AG08395 (cell line): ENCODE measurements around the gene WDR76.

Source experiments
- DNase-seq: peaks from one replicate; pipeline ENCODE4 v3.0.0; 2012; ENCODE audit warnings: mixed read lengths, low spot score

WDR76 gene

DNA sequence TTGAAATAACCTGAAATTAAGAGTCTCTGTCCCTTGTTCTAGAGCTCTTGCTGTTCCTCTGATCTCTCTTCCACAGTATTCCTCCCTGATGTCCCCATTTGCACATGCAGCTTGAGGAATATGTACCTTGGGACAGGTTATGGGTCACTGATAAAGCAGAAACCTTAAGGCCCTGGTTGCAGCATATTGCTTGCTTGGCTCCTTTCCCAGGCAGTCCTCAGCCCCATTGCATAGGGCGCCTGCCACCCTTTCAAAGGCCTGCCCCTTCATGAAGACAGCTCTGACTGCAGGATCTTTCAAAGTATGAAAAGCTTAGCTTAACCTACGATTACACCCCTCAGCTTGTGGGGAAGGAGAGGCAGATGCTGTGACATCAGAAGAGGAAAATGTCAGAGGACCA is 51.6 kb downstream of the WDR76 start:
- no peak for DNase-seq

DNA sequence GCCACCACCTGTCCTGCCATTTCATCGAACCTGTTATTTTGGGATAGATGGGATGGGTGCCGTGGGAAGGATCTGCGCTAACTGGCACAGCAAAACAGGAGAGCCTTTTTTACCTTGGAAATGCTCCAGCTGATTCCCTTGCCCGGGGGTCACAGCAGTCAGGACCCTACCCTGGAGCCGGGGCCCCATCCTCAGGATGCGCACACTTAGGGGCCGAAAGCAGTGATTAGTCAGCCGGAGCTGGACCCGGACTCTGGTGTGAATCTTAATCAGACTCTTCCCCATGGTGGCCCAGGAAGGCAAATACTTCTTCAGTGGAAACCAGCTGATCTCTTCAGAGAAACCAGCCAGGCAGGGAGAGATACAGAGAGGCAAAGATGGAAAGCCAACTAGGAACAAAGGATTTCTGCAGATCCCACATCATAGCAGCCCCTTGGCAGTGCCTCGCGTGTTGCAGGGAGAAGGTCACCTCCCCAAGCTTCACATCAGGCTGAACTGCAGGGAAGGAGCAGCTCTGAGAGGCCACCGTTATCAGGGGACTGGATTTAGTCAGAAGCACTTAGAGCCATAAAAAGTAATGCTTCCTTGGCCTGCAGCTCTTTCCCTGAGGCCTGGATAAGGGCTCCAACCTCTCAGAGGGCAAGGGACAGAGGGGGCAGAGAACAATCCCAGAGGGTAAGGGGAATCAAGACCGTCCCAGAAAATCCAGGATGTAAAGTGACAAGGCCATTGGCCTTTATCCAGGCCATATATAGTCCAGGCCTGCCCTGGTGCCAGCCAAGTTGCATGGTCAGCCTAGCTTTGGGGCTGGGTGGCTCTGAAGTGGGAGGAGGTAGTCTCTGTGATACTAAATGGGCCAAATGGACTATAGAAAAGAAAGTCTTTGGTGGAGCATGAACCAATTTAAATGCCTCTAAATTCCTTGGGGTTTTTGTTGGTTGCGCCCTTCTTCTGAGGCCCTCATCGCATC is 52.9 kb downstream of the WDR76 start:
- no peak for DNase-seq

DNA sequence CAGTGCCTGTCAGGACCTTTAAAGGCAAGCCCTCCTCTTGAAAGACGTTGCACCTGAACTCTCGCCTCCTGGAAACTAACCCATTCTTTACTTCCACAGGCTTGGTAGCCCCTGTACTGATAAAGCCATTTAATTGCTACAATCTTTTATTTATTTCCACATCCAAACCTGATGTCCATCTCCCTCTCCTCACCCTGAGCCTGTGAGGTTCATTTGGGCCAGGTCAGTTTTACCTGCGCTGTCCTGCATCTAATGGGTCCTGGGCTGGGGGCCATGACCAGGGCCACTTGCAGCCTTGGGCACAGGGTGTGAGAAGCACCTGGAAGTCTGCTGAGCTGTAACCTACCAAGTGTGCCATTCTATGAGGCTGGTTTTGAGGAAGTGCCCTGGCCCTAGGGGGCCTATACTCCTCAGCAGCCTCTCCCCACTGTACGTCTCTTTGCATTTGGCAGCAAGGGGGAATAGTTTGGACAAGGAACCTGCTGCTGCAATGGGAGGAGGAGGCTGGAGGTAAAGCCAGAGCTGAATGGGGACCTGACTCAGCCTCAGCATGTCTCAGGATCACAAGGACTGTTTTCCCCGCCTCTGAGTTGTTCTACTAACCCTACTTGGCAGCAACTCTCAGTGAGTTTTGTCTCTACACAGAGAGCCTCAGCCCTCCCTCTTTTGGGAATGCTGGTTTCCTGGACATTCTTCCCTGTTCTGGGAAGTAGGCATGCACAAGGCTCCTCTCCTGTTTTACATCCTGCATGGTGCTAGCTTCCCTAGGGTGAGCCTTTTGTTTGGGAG is 53.8 kb downstream of the WDR76 start:
- DNase-seq = no peak

DNA sequence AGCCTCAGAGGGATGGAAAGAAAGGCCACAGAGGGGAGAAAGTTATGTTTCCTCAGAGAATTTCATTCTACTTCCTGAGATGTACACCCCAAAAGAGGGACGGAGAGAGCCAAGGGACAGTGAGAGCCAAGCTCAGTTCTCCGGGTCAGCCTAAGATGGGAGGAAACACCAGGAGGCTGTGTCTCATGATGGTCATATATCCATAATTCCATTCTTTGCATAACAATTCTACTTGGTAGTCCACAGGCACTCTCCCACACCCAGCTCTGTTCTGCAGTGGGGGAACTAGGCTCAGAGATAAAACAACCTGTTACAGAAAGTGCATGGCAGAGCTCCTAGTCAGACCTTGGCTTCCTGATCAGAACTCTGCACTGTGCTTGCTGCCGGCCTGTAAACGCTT is 54.4 kb downstream of the WDR76 start:
- no peak for DNase-seq

DNA sequence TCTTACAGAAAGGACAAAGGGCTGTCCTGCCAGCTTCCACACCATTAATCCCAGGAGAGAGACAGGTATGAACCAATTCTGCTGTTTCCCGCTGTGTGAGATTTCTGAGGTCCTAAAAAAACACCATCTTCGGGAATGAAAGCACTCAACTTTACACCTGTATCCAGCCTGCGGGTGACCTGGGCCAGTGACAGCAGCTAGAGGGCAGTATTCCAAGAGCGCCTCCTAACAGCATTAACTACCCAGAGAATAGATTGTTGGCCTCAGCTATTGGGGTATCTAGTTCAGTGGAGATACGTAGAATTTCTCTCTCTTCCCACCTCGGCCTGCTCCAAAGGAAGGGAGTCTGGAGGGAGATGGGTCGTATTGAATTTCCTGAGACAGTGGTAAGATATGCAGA is 55.1 kb downstream of the WDR76 start:
- no peak for DNase-seq

DNA sequence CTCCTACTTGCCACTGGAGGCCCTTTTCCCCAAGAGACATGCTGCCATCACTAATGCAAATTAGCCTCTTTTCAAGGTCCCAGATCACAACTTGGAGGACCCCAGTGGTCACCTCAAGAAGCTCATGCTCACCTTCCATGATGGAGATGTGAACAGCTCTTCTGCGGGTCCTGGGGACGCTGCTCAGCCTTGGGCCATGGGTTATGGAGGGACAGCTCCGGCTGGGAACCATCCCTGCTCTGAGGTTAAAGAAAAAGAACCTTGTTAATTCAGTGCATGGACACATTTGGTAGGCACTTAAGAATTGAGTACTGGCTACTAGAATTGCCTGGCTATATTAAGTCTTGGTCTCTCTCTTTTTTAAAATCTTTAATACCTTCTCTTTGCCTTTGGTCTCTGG is 56.8 kb downstream of the WDR76 start:
- no peak for DNase-seq

DNA sequence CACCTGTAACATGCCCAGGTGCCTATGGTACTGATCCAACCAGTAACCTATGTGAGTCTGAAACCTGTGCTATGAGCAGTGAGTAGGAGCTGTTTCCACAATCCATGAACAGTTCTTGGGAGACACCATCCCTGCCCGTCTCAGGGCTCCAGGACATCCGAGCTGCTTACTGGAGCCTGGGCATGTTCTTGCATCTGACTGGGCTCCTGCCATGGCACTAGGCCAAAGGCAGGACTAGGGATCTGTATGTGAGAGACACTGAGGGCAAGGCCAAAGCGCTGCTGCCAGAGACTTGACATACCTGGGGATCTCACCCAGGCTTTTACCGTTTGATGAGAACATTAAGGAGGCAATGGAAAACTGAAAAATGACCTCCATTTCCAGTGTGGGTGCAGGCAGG is 59.8 kb downstream of the WDR76 start:
- no peak for DNase-seq

DNA sequence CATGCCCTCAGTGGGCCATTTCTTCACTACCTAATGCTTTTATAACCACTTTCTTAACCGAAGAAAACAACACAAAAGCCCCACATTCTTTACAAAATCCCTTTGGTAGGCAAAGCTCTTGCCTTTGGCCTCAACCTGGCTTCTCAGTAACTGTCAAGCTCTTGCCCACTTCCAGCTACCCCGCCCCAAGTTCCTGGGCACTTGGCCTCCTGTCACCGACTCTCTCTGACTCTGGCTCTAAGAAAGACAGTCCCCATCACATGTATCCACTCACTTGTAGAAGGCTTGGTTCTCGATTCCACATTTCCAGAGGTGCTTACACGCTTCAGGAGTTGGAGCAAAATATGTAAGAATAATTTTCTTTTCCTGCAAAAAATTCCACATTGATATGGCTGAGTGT is 61.1 kb downstream of the WDR76 start:
- DNase-seq = no peak

DNA sequence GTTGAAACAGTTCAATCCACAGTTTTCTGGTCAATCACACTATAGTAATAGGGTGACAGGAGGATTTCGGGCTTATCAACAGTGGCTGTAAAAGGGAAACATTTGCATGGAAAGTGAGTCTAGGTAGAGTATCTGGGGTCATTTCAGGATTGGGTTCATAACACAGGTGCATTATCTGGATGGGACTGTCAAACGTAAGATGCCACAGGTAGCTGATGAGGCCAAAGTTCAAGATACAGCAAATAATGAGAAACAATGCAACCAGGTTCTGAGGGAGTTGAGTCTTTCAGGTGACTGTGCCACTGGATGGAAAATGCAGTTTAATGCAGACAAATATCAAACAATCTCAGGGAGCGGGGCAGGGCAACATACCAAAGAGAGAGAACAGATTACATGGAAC is 62.2 kb downstream of the WDR76 start:
- no peak for DNase-seq

DNA sequence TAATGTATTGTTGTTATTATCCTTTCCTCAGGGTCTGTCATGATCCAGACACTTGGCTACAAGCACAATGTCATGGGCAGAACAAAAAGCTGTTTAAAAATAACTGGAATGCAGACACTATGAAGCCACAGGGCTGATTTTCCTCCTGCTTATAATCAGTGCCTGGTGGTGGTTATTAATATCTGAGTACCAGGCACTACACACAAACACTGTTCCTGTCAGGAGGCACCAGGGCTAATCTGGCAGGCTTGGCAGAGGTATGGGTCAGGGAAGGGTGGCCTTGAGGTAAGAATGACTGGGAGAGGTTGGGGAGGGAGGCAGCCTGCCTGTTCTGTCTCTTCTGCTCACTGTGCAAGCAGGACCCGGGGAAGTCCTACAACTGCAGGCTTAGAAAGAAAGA is 67.2 kb downstream of the WDR76 start:
- DNase-seq = no peak

DNA sequence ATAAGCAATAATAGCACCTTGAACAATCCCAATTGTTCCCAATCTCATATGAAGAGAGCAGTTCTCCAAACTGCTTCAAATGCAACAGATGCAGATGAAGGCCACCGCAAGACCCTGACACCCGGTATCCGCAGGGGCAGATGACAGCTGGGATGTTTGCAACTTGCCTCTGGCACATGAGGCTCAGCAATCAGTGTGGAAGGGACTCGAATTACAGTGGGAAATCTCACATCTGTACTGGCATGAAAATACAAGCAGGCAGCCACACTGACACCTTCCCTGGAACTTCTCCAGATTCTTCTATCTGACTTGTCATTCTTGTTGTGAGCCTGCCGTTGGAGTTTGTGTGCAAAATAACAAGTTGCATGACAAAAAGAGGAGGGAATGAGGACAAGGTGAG is 68.8 kb downstream of the WDR76 start:
- no peak for DNase-seq

DNA sequence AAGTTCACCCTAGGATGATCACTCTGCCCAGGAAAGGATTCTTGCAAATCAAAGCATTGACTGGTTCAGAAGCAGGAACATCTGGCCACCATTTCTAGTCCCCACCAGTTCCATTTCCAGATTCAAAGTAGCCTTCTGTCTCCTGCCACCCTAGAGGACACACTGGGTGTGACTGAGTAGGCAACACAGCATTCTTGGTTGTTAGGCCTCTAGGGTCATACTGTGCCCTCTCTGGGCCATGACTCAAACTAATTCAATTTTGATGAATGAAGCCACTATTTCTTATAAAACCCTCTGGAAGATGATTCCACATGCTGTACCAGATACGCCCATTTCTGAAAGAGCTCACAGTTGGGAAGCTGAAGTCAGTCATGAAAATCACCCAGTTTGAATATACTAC is 69.7 kb downstream of the WDR76 start:
- no peak for DNase-seq

DNA sequence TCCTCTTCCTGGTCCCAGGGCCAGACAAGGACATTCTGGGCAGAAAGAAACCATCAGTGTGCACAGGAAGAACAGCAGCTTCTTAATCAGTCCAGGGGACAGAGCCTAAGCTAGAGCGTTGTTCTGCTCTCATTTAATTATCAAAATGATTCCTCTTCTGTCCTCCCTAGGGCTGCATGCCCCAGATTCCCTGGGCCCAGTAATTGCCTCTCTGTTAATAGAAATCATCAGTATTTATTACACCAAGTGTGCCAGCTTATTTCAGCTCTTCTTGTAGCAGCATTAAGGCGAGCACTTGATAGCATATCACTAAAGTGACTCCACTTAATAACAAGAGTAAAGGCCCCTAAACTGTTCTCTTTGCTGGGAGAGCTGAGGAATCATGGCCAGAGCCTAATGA is 72.1 kb downstream of the WDR76 start:
- DNase-seq = no peak

DNA sequence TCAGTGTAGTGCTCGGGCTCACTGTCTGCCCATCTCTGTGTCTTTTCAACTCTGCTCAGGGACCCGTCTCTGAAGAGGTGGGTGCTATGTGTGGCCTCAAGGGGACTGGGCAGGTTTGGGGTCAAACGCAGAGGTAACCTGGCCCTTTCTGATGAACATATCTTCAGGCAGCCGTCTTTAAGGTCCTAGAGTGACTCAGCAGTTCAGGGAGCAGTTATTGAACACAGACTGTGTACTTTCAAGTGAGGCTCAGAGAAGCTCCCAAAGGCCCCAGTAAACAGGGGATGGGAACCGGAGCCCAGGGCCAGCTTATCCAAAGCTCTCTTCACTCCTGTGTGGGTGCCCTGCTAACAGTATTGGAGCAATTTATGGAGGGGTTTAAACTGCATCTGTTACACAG is 73.1 kb downstream of the WDR76 start:
- no peak for DNase-seq

DNA sequence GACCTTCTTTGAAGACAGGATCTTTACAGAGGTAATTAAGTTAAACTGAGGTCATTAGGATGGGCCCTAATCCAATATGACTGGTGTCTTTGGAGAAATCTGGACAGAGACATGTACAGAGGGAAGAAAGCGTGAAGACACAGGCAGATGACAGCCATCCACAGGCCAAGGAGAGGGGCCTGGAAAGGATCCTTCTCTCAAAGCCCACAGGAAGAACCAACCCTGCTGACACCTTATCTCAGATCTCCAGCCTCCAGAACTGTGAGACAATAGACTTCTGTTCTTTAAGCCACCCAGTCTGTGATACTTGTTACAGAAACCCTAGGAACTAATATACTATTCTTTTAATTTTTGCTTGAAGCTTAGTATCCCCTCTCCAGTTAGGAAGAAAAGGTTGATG is 74.2 kb downstream of the WDR76 start:
- no peak for DNase-seq

DNA sequence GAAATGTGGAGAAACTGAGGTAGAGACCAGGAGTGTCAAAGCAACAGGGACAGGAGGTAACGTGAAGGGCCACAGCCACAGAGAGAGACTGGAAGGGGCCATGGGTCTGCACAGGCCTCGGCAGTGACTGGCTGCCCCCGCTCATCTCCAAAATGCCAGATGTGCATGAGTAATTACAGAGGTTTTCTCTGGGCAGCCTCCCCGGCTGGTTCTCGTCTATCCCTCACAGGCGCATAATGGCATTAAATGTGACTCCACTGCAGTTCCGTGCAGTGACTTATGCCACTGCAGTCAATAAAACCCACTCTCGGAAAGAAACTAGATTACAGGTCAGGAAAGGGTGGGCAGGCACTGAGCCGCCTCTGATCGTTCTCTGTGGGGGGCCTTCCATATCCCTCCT is 74.7 kb downstream of the WDR76 start:
- peak; percentile 14 for DNase-seq

DNA sequence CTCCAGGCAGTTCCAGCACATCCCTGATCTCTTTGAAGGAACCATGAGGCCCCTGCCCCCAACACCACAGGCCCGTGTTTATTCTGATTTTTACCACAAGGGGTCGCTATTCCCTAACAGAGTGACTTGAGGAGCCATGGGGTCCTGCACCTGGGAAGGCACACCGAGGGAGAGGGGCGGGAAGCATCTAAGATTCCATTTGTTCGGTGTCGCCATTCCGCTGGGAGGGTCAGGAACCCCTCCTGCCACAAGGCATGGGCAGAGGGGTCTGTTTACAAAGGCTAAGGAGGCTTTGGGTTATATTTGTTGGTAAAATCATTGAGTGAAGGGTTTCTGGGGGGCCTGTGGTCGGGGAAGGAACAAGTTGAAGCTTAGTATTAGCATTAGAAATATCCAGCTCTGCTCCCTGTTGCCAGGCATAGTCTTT is 77.1 kb downstream of the WDR76 start:
- DNase-seq = peak; percentile 77

DNA sequence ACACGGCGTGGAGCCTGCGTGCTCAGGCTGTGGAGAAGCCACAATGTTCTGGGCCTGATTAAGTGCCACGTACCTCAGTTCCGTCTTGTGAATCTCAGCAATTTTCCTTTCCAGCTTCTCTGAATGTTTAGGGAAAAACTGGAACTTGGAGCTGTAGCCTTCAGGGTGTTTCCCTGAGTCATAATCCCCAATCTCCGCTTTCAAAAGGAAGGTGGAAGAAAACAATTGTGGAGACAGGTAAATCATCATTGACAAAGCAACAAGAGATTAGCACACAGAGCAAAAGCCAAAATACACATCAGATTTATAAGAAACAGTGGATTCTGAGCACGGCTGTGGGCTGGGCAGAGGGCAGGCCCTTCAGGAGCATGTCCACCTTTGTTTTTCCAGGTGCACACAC is 79.0 kb downstream of the WDR76 start:
- no peak for DNase-seq

DNA sequence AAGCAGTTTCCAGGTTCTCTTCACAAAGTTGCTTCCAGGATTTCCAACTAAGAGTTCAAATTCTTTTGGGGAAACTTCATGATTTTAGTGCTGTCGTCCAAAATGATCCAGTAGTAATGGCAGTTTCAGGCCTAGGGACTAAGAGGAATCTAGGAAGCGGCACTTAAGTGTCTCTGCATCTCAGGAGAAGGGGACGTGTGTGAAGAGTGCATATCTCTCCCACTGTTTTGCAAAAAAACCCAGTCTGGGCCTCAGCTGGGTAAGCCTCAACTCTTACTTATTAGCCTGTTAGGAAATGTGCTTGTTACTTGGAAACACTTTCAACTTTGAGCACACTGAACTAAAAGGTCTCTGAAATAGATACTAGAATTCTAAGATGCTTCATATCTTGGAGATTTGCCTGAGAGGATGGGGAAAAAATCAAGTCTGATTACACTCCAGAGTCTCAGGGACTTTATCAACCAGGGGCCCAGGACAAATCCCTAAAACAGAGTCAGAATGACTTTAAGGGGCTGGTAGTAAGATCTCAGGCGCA is 81.8 kb downstream of the WDR76 start:
- no peak for DNase-seq

DNA sequence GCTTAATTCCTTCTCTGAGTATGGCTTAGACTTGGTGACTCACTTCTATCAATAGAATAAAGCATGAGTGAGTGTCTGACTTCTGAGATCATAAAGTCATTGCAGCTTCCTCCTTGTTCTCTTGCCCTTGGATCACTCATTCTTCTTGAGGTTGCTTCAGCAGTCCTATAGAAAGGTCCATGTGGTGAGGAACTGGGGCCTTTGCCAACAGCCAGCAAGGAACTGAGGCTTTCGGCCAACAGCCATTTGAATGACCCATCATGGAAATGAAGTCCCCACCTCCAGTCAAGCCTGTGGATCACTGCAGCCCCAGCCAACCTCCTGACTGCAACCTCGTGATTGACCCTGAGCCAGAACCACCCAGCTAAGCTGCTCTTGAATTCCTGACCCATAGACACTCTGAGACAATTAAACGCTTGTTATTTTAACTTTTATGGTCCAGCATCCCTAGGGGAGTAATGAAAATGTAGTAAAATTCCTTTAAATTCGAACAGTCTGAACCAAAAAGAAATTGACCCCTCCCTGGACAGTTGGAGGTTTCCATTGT is 84.5 kb downstream of the WDR76 start:
- peak; percentile 92 for DNase-seq

DNA sequence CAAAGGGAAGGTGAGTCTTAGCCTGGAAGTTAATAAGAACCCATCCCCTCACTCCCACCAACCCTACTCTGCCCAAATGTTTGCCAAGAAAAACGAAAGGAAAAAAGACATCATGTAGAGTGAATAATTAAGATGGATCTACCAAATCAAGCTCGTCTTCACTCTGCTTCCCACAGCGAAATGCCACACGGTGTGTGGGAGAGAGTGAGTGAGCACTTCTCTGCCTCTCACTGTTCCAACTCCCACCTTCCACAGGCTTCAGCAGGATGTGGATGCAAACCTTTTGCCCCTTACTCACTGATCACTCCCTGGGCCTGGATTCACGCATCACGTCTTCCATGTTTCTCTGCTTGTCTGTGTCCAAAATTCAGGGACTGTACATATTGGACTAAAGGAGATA is 85.4 kb downstream of the WDR76 start:
- no peak for DNase-seq

DNA sequence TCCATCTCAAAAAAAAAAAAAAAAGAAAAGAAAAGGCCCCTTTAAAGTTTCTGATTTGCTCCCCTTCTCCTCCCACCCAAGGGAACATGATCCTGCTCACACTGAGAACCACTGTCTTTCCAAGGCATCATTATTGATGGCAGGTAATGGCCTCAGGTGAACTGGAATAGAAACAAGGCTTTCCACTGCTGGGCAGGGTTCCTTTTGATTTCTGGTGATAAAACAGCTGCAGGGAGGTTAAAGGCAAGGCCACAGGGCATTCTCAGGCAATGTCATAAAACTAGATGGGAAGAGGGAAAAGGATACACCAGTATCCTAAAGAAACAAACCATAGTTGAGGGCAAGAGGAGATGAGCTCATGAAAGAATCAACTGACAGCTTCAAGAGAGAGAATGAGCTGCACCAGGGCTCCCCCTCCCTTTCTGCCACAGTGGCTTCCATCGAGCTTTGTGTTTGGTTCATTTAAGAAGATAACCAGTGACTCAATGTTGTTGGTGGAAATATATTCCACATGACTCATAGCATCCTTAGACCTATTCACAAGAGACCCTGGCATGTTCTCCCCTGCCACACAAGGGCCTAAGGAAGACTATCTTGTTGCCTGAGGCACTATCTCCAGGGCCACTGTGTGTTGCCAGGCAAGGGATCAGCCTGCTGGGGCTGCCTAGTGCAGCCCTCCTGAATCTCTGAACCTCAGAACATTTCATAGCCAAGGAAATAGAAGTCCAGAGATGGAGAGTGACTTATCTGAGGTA is 86.4 kb downstream of the WDR76 start:
- peak; percentile 91 for DNase-seq
